Activated naive CD8-positive, alpha-beta T cell (primary cell): ENCODE data around the gene STPG1.
A peak's percentile ranks its signal among the peaks of the same experiment; 100 is the strongest.
"Not testable (repeated sequence)": the region's sequence is repeated elsewhere in the genome, so short reads cannot be mapped to it uniquely, and the experiment has no call there.

Source experiments
- H3K27ac Mint-ChIP-seq: one replicate; pipeline ENCODE4 v1.8.0; 2021; ENCODE audit warnings: mixed read lengths
- H3K27me3 Mint-ChIP-seq: one replicate; pipeline ENCODE4 v1.8.0; 2021; ENCODE audit warnings: mixed read lengths
- H3K36me3 Mint-ChIP-seq: one replicate; pipeline ENCODE4 v1.8.0; 2021; ENCODE audit warnings: mixed read lengths
- H3K4me1 Mint-ChIP-seq: one replicate; pipeline ENCODE4 v1.8.0; 2021; ENCODE audit warnings: low read depth, mixed read lengths
- H3K4me3 Mint-ChIP-seq: one replicate; pipeline ENCODE4 v1.8.0; 2021; ENCODE audit warnings: mild to moderate bottlenecking, mixed read lengths
- H3K9me3 Mint-ChIP-seq: one replicate; pipeline ENCODE4 v1.8.0; 2021; ENCODE audit warnings: low read depth, mixed read lengths

STPG1 gene

GRCh38 chr1:24413350-24414163 is at the start of gene STPG1:
Gene STPG1 (minus strand): TSS chr1:24413782. CDS start chr1:24401388, 12,394 bp downstream.
- Mint-ChIP-seq H3K9me3 (no peaks in the 10 kb centered on the region), H3K4me1 (peaks cover 52% of the 10 kb centered on the region)

GRCh38 chr1:24462128-24462527 is 48.5 kb upstream of the STPG1 start:
- H3K27me3 Mint-ChIP-seq, H3K9me3 Mint-ChIP-seq, H3K4me3 Mint-ChIP-seq: not testable (repeated sequence)
- Mint-ChIP-seq H3K27ac (peak overlapping the region; percentile 4), H3K4me1 (peaks cover 40% of the 10 kb centered on the region), H3K36me3 (peaks cover 26% of the 10 kb centered on the region)

More at GRCh38 chr1:24413350-24414163, at the start of gene STPG1:
- Mint-ChIP-seq H3K36me3 (no peaks in the 10 kb centered on the region), H3K4me3 (peak within 1 kb of the TSS; percentile 89), H3K27ac (peak within 1 kb of the TSS; percentile 81), H3K27me3 (no peaks in the 10 kb centered on the region)

- peaks cover 27% of the 10 kb centered on the region for H3K4me1 Mint-ChIP-seq
- peaks cover 23% of the 10 kb centered on the region for H3K36me3 Mint-ChIP-seq
- peak overlapping the region; percentile 16 for H3K27ac Mint-ChIP-seq
- no peaks in the 10 kb centered on the region for H3K9me3 Mint-ChIP-seq
- no peaks in the 10 kb centered on the region for H3K27me3 Mint-ChIP-seq
- H3K4me3 Mint-ChIP-seq: no peak overlapping the region
Measured at GRCh38 chr1:24459551-24460266, 46.1 kb upstream of the STPG1 start.

DNA sequence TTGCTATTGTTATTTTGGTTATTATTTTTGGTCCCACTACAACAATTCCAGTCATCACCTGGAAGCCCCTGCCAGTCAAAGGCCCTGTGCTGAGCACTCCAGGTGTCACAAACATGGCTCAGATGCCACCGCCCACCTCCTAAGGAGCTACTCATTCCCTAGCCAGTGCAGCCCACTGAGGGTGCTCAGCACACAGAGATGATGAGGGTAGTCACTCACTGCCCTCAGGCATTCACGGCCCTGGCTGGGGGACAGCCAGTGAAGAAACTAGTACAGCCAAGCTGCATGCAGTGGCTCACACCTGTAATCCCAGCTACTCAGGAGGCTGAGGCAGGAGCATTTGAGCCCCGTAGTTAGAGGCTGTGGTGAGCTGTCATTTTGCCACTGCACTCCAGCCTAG is 44.3 kb upstream of the STPG1 start:
- Mint-ChIP-seq H3K9me3 (no peaks in the 10 kb centered on the region), H3K4me1 (peaks cover 11% of the 10 kb centered on the region), H3K27me3 (no peaks in the 10 kb centered on the region), H3K36me3 (peaks cover 25% of the 10 kb centered on the region), H3K27ac (no peak overlapping the region), H3K4me3 (no peak overlapping the region)

DNA sequence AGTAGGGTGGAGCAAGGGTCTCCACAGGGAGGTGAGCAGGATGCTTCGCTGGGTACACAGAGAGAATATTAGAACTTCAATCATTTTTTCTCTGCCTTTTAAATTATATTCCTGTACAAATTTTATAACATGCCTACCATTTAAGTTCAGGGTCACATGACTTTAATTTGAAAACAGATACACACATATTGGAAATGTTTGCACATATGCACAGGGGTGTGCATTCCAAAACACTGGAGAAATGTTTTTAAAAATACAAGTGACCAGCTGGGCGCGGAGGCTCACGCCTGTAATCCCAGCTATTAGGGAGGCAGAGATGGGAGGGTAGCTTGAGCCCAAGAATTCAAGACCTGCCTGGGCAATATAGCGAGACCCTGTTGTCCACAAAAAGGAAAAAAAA is 41.7 kb upstream of the STPG1 start:
- peaks cover 19% of the 10 kb centered on the region for H3K36me3 Mint-ChIP-seq

DNA sequence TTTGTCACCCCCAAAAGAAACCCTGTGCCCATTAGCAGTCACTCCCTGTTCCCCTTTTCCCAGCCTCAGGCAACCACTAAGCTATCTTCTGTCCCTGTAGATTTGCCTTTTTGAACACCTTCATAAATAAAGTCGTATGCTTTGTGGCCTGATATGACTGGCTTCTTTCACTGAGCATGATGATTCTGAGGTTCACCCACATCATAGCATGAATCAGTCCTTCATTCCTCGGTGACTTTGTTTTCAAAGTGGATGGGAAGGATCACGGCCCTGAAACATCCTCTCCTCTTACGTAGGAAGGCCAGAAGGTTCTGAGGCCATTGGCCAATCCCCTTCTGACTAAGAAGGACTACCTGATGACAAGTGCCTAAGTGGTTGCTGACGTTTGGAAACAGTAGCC is 41.1 kb upstream of the STPG1 start:
- Mint-ChIP-seq H3K27me3 (no peaks in the 10 kb centered on the region), H3K4me1 (peaks cover 2% of the 10 kb centered on the region), H3K4me3 (no peak overlapping the region), H3K36me3 (peaks cover 18% of the 10 kb centered on the region), H3K9me3 (no peaks in the 10 kb centered on the region), H3K27ac (peak overlapping the region; percentile 47)

More for the DNA sequence above, 41.7 kb upstream of the STPG1 start:
- no peak overlapping the region for H3K27ac Mint-ChIP-seq
- peaks cover 7% of the 10 kb centered on the region for H3K4me1 Mint-ChIP-seq
- H3K9me3 Mint-ChIP-seq: no peaks in the 10 kb centered on the region
- H3K4me3 Mint-ChIP-seq: no peak overlapping the region
- no peaks in the 10 kb centered on the region for H3K27me3 Mint-ChIP-seq

- Mint-ChIP-seq H3K27me3 (no peaks in the 10 kb centered on the region), H3K27ac (no peak overlapping the region), H3K36me3 (peaks cover 15% of the 10 kb centered on the region), H3K9me3 (no peaks in the 10 kb centered on the region), H3K4me1 (no peaks in the 10 kb centered on the region), H3K4me3 (no peak overlapping the region)
Measured at GRCh38 chr1:24452922-24453485, 39.4 kb upstream of the STPG1 start.

DNA sequence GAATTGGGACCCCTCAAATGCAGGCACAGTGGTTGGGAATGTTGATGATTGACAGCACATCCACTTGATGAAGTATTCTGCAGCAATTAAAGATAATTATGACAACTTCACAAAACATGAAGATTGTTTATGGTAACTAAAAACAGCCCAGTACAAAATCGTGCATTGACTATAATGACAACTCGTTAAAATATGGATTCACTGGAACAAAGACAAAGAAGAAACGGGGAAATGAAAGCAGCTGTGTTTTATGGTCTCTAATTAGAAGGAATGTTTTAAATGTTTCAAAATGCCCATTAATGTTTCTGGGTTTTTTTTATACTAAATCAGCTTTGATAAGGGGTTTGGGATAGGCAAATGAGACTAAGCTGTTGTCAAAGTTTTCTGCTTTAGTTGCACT is 38.2 kb upstream of the STPG1 start:
- Mint-ChIP-seq H3K9me3 (no peaks in the 10 kb centered on the region), H3K27me3 (no peaks in the 10 kb centered on the region), H3K4me1 (no peaks in the 10 kb centered on the region), H3K27ac (no peak overlapping the region), H3K36me3 (peaks cover 20% of the 10 kb centered on the region), H3K4me3 (no peak overlapping the region)

DNA sequence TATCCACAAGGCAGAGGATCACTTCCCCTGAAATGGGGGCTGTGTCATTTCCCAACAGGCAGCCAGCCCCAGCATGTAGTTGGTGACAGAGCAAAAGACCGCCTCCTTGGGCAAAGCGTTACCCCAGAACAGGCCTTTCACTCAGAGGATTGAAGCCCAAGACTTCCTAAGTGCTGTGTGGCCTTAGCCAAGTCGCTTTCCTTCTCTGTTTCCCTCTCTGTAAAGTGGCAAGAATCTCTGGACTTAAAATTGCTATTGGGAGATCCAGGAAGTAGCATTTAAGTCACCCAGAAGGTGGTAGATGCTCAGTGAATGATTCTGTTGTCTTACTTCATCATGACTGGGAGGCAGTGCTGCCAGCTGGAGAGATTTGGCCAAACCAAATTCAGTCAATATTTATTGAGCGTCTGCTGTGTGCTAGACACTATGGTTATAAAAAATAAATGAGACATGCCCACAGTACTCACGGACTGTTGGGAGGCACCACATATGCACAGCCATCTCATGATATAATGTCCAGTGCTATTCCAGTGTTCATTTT is 37.3 kb upstream of the STPG1 start:
- no peaks in the 10 kb centered on the region for H3K27me3 Mint-ChIP-seq
- H3K4me1 Mint-ChIP-seq: no peaks in the 10 kb centered on the region
- H3K9me3 Mint-ChIP-seq: no peaks in the 10 kb centered on the region
- peaks cover 22% of the 10 kb centered on the region for H3K36me3 Mint-ChIP-seq
- H3K4me3 Mint-ChIP-seq: no peak overlapping the region
- peak overlapping the region; percentile 28 for H3K27ac Mint-ChIP-seq

DNA sequence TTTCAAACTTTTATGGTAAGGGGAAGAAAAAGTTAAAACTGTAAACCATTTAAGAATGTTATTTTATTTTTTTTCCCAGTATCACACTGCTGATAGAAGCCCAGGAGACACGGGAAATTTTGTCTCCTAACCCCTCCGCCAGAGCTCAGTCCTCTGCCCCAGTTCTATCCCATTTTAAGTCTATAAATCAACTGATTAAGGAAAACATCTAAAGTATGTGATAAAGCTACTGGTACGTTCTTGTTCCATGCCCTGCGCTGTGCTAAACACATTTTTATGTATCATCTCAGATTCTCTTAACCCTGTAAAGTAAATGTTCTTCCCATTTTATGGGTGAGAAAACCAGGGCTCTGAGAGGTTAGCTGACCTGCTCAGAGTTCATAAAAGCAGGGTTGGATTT is 36.7 kb upstream of the STPG1 start:
- Mint-ChIP-seq H3K4me3 (no peak overlapping the region), H3K4me1 (no peaks in the 10 kb centered on the region), H3K27me3 (no peaks in the 10 kb centered on the region), H3K9me3 (no peaks in the 10 kb centered on the region), H3K27ac (no peak overlapping the region), H3K36me3 (peaks cover 26% of the 10 kb centered on the region)

DNA sequence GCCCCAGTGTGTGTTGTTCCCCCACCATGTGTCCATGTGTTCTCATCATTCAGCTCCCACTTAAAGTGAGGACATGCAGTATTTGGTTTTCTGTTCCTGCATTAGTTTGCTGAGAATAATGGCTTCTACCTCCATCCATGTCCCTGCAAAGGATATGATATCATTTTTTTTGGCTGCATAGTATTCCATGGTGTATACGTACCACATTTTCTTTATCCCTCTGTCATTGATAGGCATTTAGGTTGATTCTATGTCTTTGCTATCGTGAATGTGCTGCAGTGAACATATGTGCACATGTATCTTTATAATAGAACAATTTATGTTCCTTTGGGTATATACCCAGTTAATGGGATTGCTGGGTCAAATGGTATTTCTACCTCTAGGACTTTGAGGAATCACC is 32.9 kb upstream of the STPG1 start:
- H3K36me3 Mint-ChIP-seq: peaks cover 29% of the 10 kb centered on the region
- not testable (repeated sequence) for H3K27me3 Mint-ChIP-seq, H3K4me1 Mint-ChIP-seq, H3K9me3 Mint-ChIP-seq, H3K27ac Mint-ChIP-seq, H3K4me3 Mint-ChIP-seq

- Mint-ChIP-seq H3K36me3 (peaks cover 19% of the 10 kb centered on the region), H3K27me3 (no peaks in the 10 kb centered on the region)
Measured at GRCh38 chr1:24443241-24443656, 29.7 kb upstream of the STPG1 start.

GRCh38 chr1:24442764-24443163 is 29.2 kb upstream of the STPG1 start:
- H3K4me1 Mint-ChIP-seq: peaks cover 8% of the 10 kb centered on the region
- H3K4me3 Mint-ChIP-seq: no peak overlapping the region
- no peaks in the 10 kb centered on the region for H3K9me3 Mint-ChIP-seq
- no peak overlapping the region for H3K27ac Mint-ChIP-seq
- H3K27me3 Mint-ChIP-seq: no peaks in the 10 kb centered on the region
- H3K36me3 Mint-ChIP-seq: peaks cover 19% of the 10 kb centered on the region

More at GRCh38 chr1:24443241-24443656, 29.7 kb upstream of the STPG1 start:
- Mint-ChIP-seq H3K4me3 (no peak overlapping the region), H3K9me3 (no peaks in the 10 kb centered on the region), H3K4me1 (peaks cover 8% of the 10 kb centered on the region), H3K27ac (no peak overlapping the region)

DNA sequence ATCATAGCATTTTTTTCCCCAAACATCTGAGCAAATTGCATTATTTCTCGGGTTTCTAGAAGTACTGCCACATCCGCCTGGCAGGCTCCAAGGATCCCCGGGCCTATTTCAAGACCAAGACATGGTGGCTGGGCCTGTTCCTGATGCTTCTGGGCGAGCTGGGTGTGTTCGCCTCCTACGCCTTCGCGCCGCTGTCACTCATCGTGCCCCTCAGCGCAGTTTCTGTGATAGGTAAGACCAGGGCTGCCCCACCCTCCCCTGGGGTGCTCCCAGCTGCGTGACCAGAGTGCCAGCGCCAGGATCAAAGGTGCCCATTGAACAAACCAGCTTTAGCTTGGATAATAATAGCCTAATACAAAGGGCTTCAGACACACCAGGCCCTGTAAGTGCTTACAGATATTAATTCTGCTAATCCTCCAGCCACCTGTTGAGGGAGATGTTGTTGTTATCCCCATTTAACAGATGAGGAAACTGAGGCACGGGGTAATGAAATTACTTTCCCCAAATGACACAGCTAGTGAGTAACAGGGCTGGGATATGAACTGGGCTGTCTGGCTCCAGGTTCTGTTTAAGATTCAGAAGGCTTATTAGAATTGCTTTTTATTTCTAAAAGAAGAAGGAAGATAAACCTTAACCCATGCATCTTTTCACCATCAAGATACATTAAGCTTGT is 28.6 kb upstream of the STPG1 start:
- H3K4me1 Mint-ChIP-seq: peaks cover 8% of the 10 kb centered on the region
- H3K36me3 Mint-ChIP-seq: peaks cover 18% of the 10 kb centered on the region
- H3K4me3 Mint-ChIP-seq: no peak overlapping the region
- no peak overlapping the region for H3K27ac Mint-ChIP-seq
- H3K27me3 Mint-ChIP-seq: no peaks in the 10 kb centered on the region
- H3K9me3 Mint-ChIP-seq: no peaks in the 10 kb centered on the region
